GM12878 (cell line): ENCODE data around the gene TTLL3. TPM values are rescaled to one million over a fixed set of nuclear protein-coding genes. Genes with fewer than 3 reads are reported as not detected.

Experiments used
- ATAC-seq: fragments of 200-7000 bp; cut with Tn5 transposase; 3 replicates; pipeline ENCODE4 v1.9.1; 2020; ENCODE audit warnings: mild to moderate bottlenecking, moderate library complexity
- BruUV-seq: library from RNA; stranded (reverse); fragments of 400-500 nt; replicated peaks from 2 replicates; lab custom pipeline; 2021; lab: Mats Ljungman, UMichigan
- CTCF ChIA-PET: fragments of 300-600 bp; sonication (Branson Sonifier 250); formaldehyde crosslinking; extraction: SDS; loops from one replicate; lab custom pipeline; 2021; ENCODE audit warnings: inconsistent platforms; lab: Yijun Ruan, JAX
- POLR2A ChIA-PET: fragments of 350-600 bp; formaldehyde crosslinking; extraction: SDS; loops from one replicate; lab custom pipeline; 2021; ENCODE audit warnings: inconsistent platforms; lab: Charles Lee
- RAD21 ChIA-PET: fragments of 300-600 bp; sonication (Branson Sonifier 250); formaldehyde crosslinking; loops from one replicate; lab custom pipeline; 2023; ENCODE audit warnings: antibody characterized with exemption; ENCODE audit not compliant: unreplicated experiment; lab: Charles Lee
- SMC1A ChIA-PET: fragments of 300-600 bp; sonication (Branson Sonifier 250); formaldehyde crosslinking; loops from one replicate; lab custom pipeline; 2023; ENCODE audit not compliant: unreplicated experiment, uncharacterized antibody; lab: Charles Lee
- DNase-seq: peaks from one replicate; pipeline ENCODE4 v3.0.0-alpha.2; 2011; ENCODE audit warnings: low read depth, low spot score
- FAIRE-seq: peaks from 3 replicates; lab custom pipeline; 2011; peaks lifted over from hg19 to GRCh38; lab: Jason Lieb, UNC
- H2AFZ ChIP-seq: 2 replicates; pipeline ENCODE4 v1.6.0; 2011; ENCODE audit warnings: low read depth, low read length, control low read depth; ENCODE audit not compliant: control insufficient read depth
- H3K27ac ChIP-seq: 2 replicates; pipeline ENCODE4 v1.5.1; 2011; ENCODE audit warnings: control low read depth; ENCODE audit not compliant: control insufficient read depth, insufficient read depth
- H3K27me3 ChIP-seq, 2 experiments: replicated peaks in 1 of 2; 2 replicates each; pipeline versions ENCODE4 v1.6.0 to v1.6.1; 2011; ENCODE audit warnings: low read length in 1 of 2; ENCODE audit not compliant: control insufficient read depth in 2 of 2, insufficient read depth in 2 of 2
- H3K36me3 ChIP-seq, 2 experiments: 2 replicates each; pipeline ENCODE4 v1.5.1; 2011; ENCODE audit warnings: low read length in 1 of 2; ENCODE audit not compliant: control insufficient read depth in 2 of 2, insufficient read depth in 2 of 2
- H3K4me1 ChIP-seq: 2 replicates; pipeline ENCODE4 v1.6.1; 2011; ENCODE audit warnings: mild to moderate bottlenecking, low read length, moderate library complexity, mixed read lengths; ENCODE audit not compliant: control insufficient read depth, insufficient read depth
- H3K4me2 ChIP-seq: 2 replicates; pipeline ENCODE4 v1.6.0; 2011; ENCODE audit warnings: control low read depth; ENCODE audit not compliant: control insufficient read depth, insufficient read depth
- H3K4me3 ChIP-seq: fragments of 200-600 bp; sonication (generic); 2 replicates; pipeline ENCODE4 v1.5.1; 2016
- H3K79me2 ChIP-seq: 2 replicates; pipeline ENCODE4 v1.6.0; 2011; ENCODE audit warnings: low read length; ENCODE audit not compliant: control insufficient read depth, insufficient read depth
- H3K9ac ChIP-seq: 2 replicates; pipeline ENCODE4 v1.8.0; 2011; ENCODE audit warnings: low read length, control low read depth, mixed read lengths; ENCODE audit not compliant: control insufficient read depth, insufficient read depth
- H3K9me3 ChIP-seq: replicated peaks from 3 replicates; pipeline ENCODE4 v1.5.1; 2011; ENCODE audit warnings: mild to moderate bottlenecking, low read length; ENCODE audit not compliant: control insufficient read depth, insufficient read depth
- H4K20me1 ChIP-seq: 2 replicates; pipeline ENCODE4 v1.6.0; 2011; ENCODE audit not compliant: control insufficient read depth, insufficient read depth
- DPF2 ChIP-seq: fragments of 450-650 bp; IDR thresholded peaks from 2 replicates; pipeline ENCODE4 v1.6.1; 2017; ENCODE audit warnings: mild to moderate bottlenecking
- HDAC6 ChIP-seq: fragments of 200-600 bp; sonication (generic); IDR thresholded peaks from one replicate; pipeline ENCODE4 v1.8.0; 2017; ENCODE audit warnings: antibody characterized with exemption; ENCODE audit not compliant: unreplicated experiment
- NFIC ChIP-seq: IDR thresholded peaks from 2 replicates; pipeline ENCODE4 v1.6.1; 2012; ENCODE audit warnings: low read depth, mild to moderate bottlenecking, inconsistent platforms, low read length, moderate library complexity
- NFXL1 ChIP-seq: fragments of 450-650 bp; IDR thresholded peaks from 2 replicates; pipeline ENCODE4 v1.6.1; 2017; ENCODE audit warnings: antibody characterized with exemption, mild to moderate bottlenecking, borderline replicate concordance
- NFYB ChIP-seq: IDR thresholded peaks from 2 replicates; pipeline ENCODE4 v1.6.1; 2011; ENCODE audit warnings: low read depth, mild to moderate bottlenecking, low read length, improper control_type of control experiment, moderate library complexity; ENCODE audit not compliant: insufficient read depth
- PKNOX1 ChIP-seq: fragments of 450-650 bp; IDR thresholded peaks from 2 replicates; pipeline ENCODE4 v1.6.1; 2016; ENCODE audit warnings: mild to moderate bottlenecking
- PML ChIP-seq: IDR thresholded peaks from 2 replicates; pipeline ENCODE4 v1.6.1; 2012; ENCODE audit warnings: low read length, inconsistent platforms
- RAD51 ChIP-seq: fragments of 450-650 bp; IDR thresholded peaks from 2 replicates; pipeline ENCODE4 v1.6.1; 2016; ENCODE audit warnings: moderate library complexity, mild to moderate bottlenecking, inconsistent platforms
- SPI1 ChIP-seq: IDR thresholded peaks from 2 replicates; pipeline ENCODE4 v1.6.1; 2011; ENCODE audit warnings: low read depth, mild to moderate bottlenecking, low read length, moderate library complexity, borderline replicate concordance; ENCODE audit not compliant: insufficient read depth
- STAT1 ChIP-seq: fragments of 450-650 bp; conservative IDR thresholded peaks from 2 replicates; pipeline ENCODE4 v1.6.1; 2014; ENCODE audit warnings: antibody characterized with exemption, mild to moderate bottlenecking
- TAF1 ChIP-seq: IDR thresholded peaks from 2 replicates; pipeline ENCODE4 v1.6.1; 2011; ENCODE audit warnings: mild to moderate bottlenecking, low read depth, low read length, borderline replicate concordance
- WRNIP1 ChIP-seq: IDR thresholded peaks from 2 replicates; pipeline ENCODE4 v1.6.1; 2011; ENCODE audit warnings: low read depth, low read length, improper control_type of control experiment, borderline replicate concordance
- ZBTB33 ChIP-seq: fragments of 450-650 bp; IDR thresholded peaks from 2 replicates; pipeline ENCODE4 v1.6.1; 2017; ENCODE audit warnings: mild to moderate bottlenecking
- ZNF24 ChIP-seq: fragments of 450-650 bp; IDR thresholded peaks from 2 replicates; pipeline ENCODE4 v1.6.1; 2017; ENCODE audit warnings: antibody characterized with exemption, mild to moderate bottlenecking
- ZNF592 ChIP-seq: fragments of 450-650 bp; IDR thresholded peaks from 2 replicates; pipeline ENCODE4 v1.6.1; 2017; ENCODE audit warnings: mild to moderate bottlenecking, moderate library complexity
- WGBS: methylation state at CpG from one replicate; pipeline ENCODE4 v1.1.6; 2016; ENCODE audit warnings: low lambda C conversion rate; ENCODE audit not compliant: insufficient replicate concordance, insufficient coverage; ENCODE audit errors: missing lambda C conversion rate; 5-methylcytosine and 5-hydroxymethylcytosine counted together
- in situ Hi-C: fragments of 300-500 bp; cut with MboI; formaldehyde crosslinking; loops from 9 replicates; pipeline ENCODE4 v1.14.3; 2018; ENCODE audit warnings: mixed read lengths
- intact Hi-C: fragments of 100-400 bp; cut with micrococcal nuclease; formaldehyde crosslinking; loops from one replicate; pipeline ENCODE4 v1.14.2; 2022; ENCODE audit not compliant: unreplicated experiment
- polyA plus RNA-seq, 11 experiments: library from polyadenylated mRNA; depleted of rRNA in 4 of 11; unstranded in 6 of 11; stranded (reverse) in 5 of 11; fragments of >200 nt; fragmentation: Nextera tagmentation in 4 of 11; fragmentation: Illumina TruSeq in 1 of 11; extraction: Ambion mirVana in 4 of 11; extraction: Trizol in 1 of 11; gene quantifications; 1 replicate in 1 of 11; 2 replicates in 10 of 11; pipeline versions ENCODE4 v1.2.1 to v1.2.3, GENCODE V29; 2011 to 2016; ENCODE audit warnings: inconsistent platforms in 2 of 11, missing spikeins in 2 of 11, low read depth in 1 of 11
- total RNA-seq, 4 experiments: library from RNA; depleted of rRNA in 3 of 4; stranded (reverse); fragments of >200 nt in 3 of 4; fragmentation: Illumina TruSeq in 1 of 4; extraction: Trizol in 1 of 4; gene quantifications; 2 replicates each; pipeline versions ENCODE4 v1.2.1 to v1.2.3, GENCODE V29; 2013 to 2021

TTLL3 gene
- total and polyA plus RNA-seq, 10 of the 15 experiments (the other 5 are each of a cell fraction or from before 2014, with no cell fraction given), result 4.2 to 51.3 (median 18.9) TPM

- WGBS, result 37% methylated on average over 5 of the region's 5 CpGs
- H3K36me3 ChIP-seq, result no peaks in the 10 kb centered on the region
- in situ Hi-C loops, result no loop called here
- DNase-seq (no peak), ATAC-seq (no peak; the same call in 1 of the 3 replicates), FAIRE-seq (no peak)
- no TSS peak for BruUV-seq
- H3K9ac ChIP-seq, result no peak overlapping the region
- POLR2A ChIA-PET, result interaction anchor here (1.0 to 3.5 kb wide), 4 partner anchors 11 to 54 kb away, joined by 3 to 35 read pairs (median 5); partner anchors contain the start of genes CRELD1, IL17RE and JAGN1
- no peak for TF ChIP-seq WRNIP1
- no peak for TF ChIP-seq ZBTB33
- TF ChIP-seq NFXL1, result no peak
- no peak for TF ChIP-seq TAF1
- TF ChIP-seq NFYB, result no peak
- TF ChIP-seq DPF2, result no peak
- TF ChIP-seq RAD51, result no peak
- no peak for TF ChIP-seq SPI1
- TF ChIP-seq ZNF24, result no peak
- TF ChIP-seq PML, result no peak
- TF ChIP-seq PKNOX1, result no peak
- TF ChIP-seq NFIC, result no peak
- TF ChIP-seq STAT1, result no peak
- no peak for TF ChIP-seq ZNF592
- no peak for TF ChIP-seq HDAC6
- no peaks in the 10 kb centered on the region for H4K20me1 ChIP-seq
- H3K9me3 ChIP-seq, result no peaks in the 10 kb centered on the region
- H3K4me1 ChIP-seq, result peaks cover 5% of the 10 kb centered on the region
- RAD21 ChIA-PET, result interaction anchor here (1.0 to 1.1 kb wide), 2 partner anchors 12 to 19 kb away, joined by 3 read pairs; no protein-coding TSS in a partner anchor
- CTCF ChIA-PET, result interaction anchor here (0.6 to 2.5 kb wide), 3 partner anchors 12 to 151 kb away, joined by 4 to 9 read pairs (median 5); partner anchors contain the start of gene JAGN1
- intact Hi-C loops, result no loop called here
- no peak overlapping the region for H3K4me3 ChIP-seq
- SMC1A ChIA-PET, result interaction anchor here (1.2 kb wide), 1 partner anchor 72 kb away, joined by 5 read pairs; no protein-coding TSS in a partner anchor
- H2AFZ ChIP-seq, result no peak overlapping the region; the same call in 1 of the 2 replicates
- no peak overlapping the region for H3K4me2 ChIP-seq
- no peak overlapping the region for H3K27ac ChIP-seq
- no peaks in the 10 kb centered on the region for H3K79me2 ChIP-seq
- H3K27me3 ChIP-seq, result no peaks in the 10 kb centered on the region
Observed at GRCh38 chr3:9878700-9879099, 68.6 kb downstream of the TTLL3 start.
